GM18907 (cell line): ENCODE data around the gene DCAF11.
"Not testable (repeated sequence)": the region's sequence is repeated elsewhere in the genome, so short reads cannot be mapped to it uniquely, and the experiment has no call there.

Experiments
- ATAC-seq: cut with Tn5 transposase; IDR thresholded peaks from one replicate; pipeline ENCODE4 v1.9.1; 2021; ENCODE audit warnings: mild to moderate bottlenecking, moderate library complexity; ENCODE audit not compliant: unreplicated experiment

DCAF11 gene

DNA sequence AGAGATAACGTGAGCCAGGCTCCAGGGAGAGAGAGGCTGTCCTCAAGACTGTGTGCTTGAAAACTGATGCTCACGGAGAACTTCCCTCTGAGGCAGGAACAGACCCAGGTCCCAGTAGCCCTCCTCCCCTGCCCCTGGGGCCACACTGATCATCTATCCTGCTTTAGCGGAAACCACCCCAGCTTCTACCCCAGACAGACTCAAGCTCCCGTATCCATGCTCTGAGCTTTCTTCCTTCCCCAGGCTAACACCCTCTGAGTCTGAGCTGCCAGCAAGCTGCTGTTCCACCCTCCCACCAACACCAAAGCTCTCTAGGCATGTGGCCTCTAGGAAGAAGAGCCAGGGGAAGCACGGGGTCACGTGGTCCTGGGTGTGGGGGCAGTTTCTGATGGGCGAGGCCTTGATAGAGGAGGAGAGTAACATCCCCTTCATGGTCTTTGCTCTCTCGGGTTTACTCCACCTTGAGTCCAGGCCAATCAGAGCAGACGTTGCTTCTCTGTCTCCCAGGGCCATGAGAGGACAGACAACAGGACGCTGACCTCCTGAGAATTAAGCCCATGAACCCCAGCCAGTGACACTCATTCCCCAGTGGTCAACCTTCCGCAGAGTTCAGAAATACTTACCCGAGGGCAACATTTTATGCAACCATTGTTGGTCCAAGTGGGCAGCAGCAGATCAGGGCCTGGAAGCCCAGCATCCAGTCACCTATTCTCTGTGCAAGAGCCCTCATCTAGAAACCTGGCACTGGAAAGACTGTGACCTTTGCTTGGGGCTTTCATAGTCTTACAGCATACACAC is 19.1 kb upstream of the DCAF11 start:
- ATAC-seq, result peak; percentile 70

GRCh38 chr14:24096545-24097181 is 17.9 kb upstream of the DCAF11 start:
- no peak for ATAC-seq

GRCh38 chr14:24098229-24098926 is 16.2 kb upstream of the DCAF11 start:
- no peak for ATAC-seq

GRCh38 chr14:24098927-24099813 is 15.4 kb upstream of the DCAF11 start:
- ATAC-seq, result no peak

GRCh38 chr14:24100197-24100981 is 14.2 kb upstream of the DCAF11 start:
- ATAC-seq, result no peak

- no peak for ATAC-seq
These were observed 13.5 kb upstream of the DCAF11 start for GRCh38 chr14:24100982-24101494.

DNA sequence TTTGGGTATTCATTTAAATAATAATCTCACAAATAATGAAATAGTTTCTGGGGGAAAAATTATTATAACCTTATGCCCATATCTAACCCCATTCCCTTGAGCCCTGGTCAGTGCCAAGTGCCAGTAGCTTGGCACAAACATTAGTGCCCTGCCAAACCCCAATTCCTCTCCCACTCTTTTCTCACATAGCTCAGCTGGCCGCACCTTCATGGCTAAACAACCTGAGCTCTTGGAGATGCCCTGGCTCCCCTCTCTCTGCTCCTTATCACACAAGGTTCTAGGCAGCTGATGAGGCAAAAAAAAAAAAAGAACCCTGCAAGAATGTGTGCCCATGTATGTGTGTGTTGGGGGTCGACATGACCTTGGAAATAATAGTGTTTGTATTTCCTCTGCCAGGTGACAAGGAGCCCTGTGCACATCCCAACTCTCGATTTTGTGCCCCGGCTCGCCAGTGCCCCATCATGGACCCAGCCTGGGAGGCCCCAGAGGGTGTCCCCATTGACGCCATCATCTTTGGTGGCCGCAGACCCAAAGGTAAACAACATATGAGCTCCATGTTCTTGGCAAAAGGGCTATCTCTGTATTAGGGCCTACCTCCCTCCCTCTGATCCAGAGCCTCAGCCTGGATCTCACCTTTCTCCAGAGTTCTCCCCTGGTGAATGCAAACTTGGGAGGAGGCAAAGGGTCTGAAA is 12.1 kb upstream of the DCAF11 start:
- no peak for ATAC-seq

DNA sequence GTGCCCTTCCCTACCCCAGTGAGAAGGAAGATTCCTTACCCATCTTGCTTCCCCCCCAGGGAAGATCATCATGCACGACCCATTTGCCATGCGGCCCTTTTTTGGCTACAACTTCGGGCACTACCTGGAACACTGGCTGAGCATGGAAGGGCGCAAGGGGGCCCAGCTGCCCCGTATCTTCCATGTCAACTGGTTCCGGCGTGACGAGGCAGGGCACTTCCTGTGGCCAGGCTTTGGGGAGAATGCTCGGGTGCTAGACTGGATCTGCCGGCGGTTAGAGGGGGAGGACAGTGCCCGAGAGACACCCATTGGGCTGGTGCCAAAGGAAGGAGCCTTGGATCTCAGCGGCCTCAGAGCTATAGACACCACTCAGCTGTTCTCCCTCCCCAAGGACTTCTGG is 11.1 kb upstream of the DCAF11 start:
- no peak for ATAC-seq

DNA sequence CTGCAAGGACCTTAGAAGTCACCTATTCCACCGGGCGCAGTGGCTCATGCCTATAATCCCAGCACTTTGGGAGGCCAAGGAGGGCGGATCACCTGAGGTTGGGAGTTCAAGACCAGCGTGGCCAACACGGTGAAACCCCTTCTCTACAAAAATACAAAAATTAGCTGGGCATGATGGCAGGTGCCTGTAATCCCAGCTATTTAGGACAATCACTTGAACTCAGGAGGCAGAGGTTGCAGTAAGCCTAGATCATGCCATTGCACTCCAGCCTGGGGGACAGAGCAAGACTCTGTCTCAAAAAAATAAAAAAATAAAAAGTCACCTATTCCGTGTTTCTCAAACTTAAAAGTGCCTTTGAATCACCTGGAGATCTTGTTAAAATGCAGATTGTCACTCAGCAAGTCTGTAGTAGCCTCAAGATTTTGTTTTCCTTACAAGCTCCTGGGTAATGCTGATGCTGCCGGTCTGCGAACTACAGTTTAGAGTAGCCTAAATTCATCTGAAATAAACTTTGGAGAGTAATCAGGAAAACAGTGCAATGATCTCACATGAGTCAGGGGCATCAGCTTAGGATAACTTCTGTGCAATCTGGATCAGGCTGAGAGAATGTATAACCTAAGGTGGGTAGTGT is 8.9 kb upstream of the DCAF11 start:
- not testable (repeated sequence) for ATAC-seq

DNA sequence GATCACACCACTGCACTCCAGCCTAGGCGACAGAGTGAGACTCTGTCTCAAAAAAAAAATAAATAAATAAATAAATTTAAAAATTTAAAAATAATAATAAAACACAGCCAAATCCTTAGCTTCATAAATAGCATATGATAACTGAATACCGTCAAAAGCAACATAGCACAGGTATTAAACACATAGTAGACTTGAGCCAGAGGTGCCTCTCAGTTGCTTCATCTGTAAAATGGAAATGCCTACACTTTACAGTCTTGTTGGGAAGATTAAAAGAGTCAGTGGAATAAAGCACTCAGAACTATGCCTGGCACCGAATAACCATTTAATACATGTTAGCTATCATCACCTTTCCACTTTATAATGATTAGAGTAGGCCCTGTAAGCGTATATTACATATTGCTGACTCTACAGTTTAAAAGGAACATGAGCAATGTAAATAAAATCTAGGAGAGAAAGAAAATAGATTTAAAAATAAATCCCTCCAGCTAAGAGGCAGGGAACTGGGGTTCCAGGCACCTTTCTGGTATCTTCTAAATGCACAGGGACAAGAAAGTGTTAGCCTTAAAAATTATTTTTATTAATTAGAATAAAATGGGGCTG is 7.8 kb upstream of the DCAF11 start:
- ATAC-seq, result no peak

DNA sequence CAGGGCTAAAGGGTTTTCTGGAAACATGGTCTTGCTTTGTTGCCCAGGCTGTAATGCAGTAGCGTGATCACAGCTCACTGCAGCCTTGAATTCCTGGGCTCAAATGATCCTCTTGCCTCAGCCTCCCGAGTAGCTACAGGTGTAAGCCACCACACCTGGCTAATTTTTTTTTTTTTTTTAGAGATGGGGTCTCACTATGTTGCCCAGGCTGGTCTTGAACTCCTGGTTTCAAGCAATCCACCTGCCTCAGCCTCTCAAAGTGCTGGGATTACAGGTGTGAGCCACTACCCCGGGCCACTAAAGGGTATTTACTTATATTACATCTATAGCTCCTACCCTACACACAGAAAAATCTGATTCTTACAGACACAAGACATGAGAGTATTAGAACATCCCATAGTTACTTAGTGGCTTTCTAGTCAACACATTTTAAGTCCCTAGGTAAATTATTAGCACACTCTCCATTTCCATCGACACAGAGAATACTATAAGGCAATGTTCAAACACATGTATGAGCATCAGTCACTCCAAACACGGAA is 6.2 kb upstream of the DCAF11 start:
- ATAC-seq, result peak; percentile 44

- no peak for ATAC-seq
These were observed 4.5 kb upstream of the DCAF11 start for GRCh38 chr14:24110060-24110459.

DNA sequence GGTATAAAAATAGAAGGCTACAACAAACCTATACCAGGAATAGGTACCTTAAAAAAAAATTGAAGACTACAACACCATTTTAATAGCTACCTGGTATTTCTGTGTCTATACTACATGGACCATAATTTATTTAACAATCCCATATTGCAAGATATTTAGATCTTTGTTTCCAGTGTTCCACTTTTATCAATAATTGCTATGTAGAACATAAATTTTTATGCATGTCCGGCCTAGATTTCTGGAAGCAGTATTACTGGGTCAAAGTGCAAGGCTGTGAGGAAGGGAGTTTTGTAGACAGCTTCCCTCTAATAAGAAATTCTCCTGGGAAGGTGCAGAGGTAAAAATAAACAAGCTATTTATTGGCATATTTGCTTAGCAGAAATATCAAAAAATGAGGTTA is 4.1 kb upstream of the DCAF11 start:
- ATAC-seq, result no peak

DNA sequence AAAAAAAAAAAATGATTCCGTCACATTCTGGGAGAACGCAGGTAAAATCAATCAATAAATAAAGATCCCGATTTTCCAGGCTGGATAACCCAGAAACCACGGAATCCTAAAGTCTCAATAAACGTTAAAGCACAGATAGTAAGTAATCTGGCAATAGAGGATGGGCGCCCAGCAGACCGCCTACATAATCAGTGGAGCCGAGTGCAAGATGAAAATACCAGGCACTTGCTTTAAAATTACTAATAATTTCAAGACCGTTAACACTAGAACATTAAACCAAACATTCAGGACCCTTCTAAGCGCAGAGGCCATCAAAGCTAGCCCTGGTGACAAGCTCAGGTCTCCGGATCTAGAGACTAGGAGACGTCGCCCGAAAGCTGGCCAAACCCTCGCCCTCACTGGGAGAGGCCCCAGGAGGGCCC is 1.2 kb upstream of the DCAF11 start:
- peak; percentile 1 for ATAC-seq

DNA sequence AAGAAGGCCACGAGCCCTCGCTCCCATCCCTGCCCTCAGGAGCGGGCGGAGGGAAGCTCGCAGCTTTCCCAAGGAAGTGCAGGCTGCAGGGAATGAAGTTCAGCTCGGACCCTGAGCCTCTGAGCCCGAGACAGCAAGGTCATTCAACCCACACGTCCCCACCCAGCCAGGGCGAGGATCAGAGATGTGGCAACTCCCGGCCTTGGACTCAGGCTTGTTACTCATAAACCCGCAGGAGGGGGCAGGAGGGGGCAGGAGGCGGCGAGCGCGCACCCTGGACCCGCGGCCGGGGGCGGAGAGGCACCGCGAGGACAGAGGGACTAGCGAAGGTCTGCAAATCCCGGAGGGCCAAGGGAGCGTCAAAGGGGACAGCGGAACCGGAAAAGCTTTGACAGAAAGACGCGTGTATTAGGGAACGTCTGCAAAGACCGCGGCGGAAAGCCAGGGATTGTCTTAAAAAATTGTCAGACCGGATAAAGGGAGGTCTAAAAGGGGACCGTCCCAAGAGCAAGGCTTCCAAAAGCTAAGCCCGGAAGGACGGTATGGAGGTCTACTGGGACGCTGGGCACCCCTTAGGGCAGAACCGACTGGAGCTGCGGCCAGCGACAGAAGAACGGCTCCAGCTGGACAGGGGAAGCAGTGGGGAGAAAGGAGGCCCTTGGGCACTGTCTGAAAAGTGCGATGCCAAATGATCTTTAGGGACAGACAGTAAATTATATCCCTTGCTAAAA is 611 bp upstream of the DCAF11 start:
- ATAC-seq, result peak; percentile 42

DNA sequence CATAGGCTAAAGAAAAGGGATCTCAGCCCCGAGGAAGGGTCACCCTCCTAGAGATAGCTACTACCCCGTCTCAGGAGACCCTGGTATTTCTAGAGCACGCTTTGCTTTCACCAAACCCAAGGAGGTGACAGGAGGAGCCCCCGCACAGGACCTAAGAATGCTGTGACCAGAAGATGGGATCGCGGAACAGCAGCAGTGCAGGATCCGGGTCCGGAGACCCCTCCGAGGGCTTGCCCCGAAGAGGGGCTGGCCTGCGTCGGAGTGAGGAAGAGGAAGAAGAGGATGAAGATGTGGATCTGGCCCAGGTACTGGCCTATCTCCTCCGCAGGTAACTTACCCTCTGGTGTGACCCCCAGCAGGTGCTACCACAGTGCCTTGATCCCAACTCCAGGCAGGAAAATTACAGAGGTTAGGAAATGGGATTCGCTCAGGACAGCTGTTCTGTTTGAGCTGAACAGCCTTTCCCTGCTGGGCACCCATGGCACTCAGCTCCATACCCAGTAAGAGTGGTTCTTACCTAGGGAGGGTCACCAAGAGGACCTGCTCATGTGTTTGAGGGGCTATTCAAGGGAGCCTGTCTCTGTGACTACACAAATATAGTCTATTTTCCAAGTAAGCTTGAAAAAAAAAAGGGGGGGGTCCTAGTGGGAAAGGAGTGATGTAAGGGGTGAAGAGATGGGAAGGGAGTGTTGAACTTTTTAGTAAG is 998 bp downstream of the DCAF11 start:
- ATAC-seq, result no peak
